GM12878 (cell line): ENCODE data around the gene ABI1. TPM values are rescaled to one million over a fixed set of nuclear protein-coding genes. Genes with fewer than 3 reads are reported as not detected.

ENCODE experiments used
- ATF2 ChIP-seq: IDR thresholded peaks from 2 replicates; pipeline ENCODE4 v1.6.1; 2012; ENCODE audit warnings: low read length, inconsistent platforms
- CREM ChIP-seq: IDR thresholded peaks from 2 replicates; pipeline ENCODE4 v1.6.1; 2014; ENCODE audit warnings: antibody characterized with exemption, low read depth
- E2F4 ChIP-seq: IDR thresholded peaks from 2 replicates; pipeline ENCODE4 v1.6.1; 2012; ENCODE audit warnings: low read depth, low read length, improper control_type of control experiment
- ETV6 ChIP-seq, 2 experiments: fragments of 450-650 bp in 1 of 2; IDR thresholded peaks in 1 of 2; conservative IDR thresholded peaks in 1 of 2; 2 replicates each; pipeline ENCODE4 v1.6.1; 2014; ENCODE audit warnings: antibody characterized with exemption in 1 of 2, borderline replicate concordance in 1 of 2, low read depth in 1 of 2, mild to moderate bottlenecking in 1 of 2, moderate library complexity in 1 of 2
- IRF4 ChIP-seq: IDR thresholded peaks from 2 replicates; pipeline ENCODE4 v1.6.1; 2011; ENCODE audit warnings: low read depth, low read length
- MEF2A ChIP-seq: IDR thresholded peaks from 2 replicates; pipeline ENCODE4 v1.6.1; 2011; ENCODE audit warnings: low read depth, mild to moderate bottlenecking, low read length, moderate library complexity; ENCODE audit not compliant: insufficient read depth
- MYB ChIP-seq: fragments of 150-350 bp; IDR thresholded peaks from 2 replicates; pipeline ENCODE4 v1.6.1; 2014; ENCODE audit warnings: mild to moderate bottlenecking, low read depth, low read length, borderline replicate concordance
- NBN ChIP-seq: fragments of 450-650 bp; IDR thresholded peaks from 2 replicates; pipeline ENCODE4 v1.6.1; 2016
- NR2C2 ChIP-seq: IDR thresholded peaks from 2 replicates; pipeline ENCODE4 v1.6.1; 2011; ENCODE audit warnings: borderline replicate concordance, low read depth; ENCODE audit not compliant: control insufficient read depth, insufficient read length
- NR2F1 ChIP-seq: fragments of 450-650 bp; conservative IDR thresholded peaks from 2 replicates; pipeline ENCODE4 v1.6.1; 2017; ENCODE audit warnings: mild to moderate bottlenecking
- RAD51 ChIP-seq: fragments of 450-650 bp; IDR thresholded peaks from 2 replicates; pipeline ENCODE4 v1.6.1; 2016; ENCODE audit warnings: moderate library complexity, mild to moderate bottlenecking, inconsistent platforms
- SMAD5 ChIP-seq: IDR thresholded peaks from 2 replicates; pipeline ENCODE4 v1.6.1; 2016; ENCODE audit warnings: antibody characterized with exemption, low read depth
- SMC3 ChIP-seq: IDR thresholded peaks from 2 replicates; pipeline ENCODE4 v1.6.1; 2011; ENCODE audit warnings: low read length, improper control_type of control experiment, borderline replicate concordance
- STAT3 ChIP-seq: IDR thresholded peaks from 2 replicates; pipeline ENCODE4 v1.6.1; 2011; ENCODE audit warnings: low read depth, low read length, improper control_type of control experiment
- TARDBP ChIP-seq: IDR thresholded peaks from 2 replicates; pipeline ENCODE4 v1.6.1; 2016; ENCODE audit warnings: borderline replicate concordance
- TBL1XR1 ChIP-seq: IDR thresholded peaks from 2 replicates; pipeline ENCODE4 v1.6.1; 2012; ENCODE audit warnings: low read depth, low read length, improper control_type of control experiment
- TCF12 ChIP-seq: IDR thresholded peaks from 2 replicates; pipeline ENCODE4 v1.6.1; 2011; ENCODE audit warnings: low read depth, mild to moderate bottlenecking, low read length
- USF1 ChIP-seq: IDR thresholded peaks from 2 replicates; pipeline ENCODE4 v1.6.1; 2011; ENCODE audit warnings: borderline replicate concordance, low read depth, mild to moderate bottlenecking, moderate library complexity, mixed read lengths, low read length; ENCODE audit not compliant: insufficient read depth; ENCODE audit errors: extremely low read length
- YBX1 ChIP-seq: fragments of 450-650 bp; IDR thresholded peaks from 2 replicates; pipeline ENCODE4 v1.6.1; 2016; ENCODE audit warnings: antibody characterized with exemption
- ZBTB11 ChIP-seq: fragments of 450-650 bp; formaldehyde crosslinking; IDR thresholded peaks from 2 replicates; pipeline ENCODE4 v1.5.0; 2022; ENCODE audit warnings: mild to moderate bottlenecking, missing genetic modification characterization
- ZBTB4 ChIP-seq: fragments of 450-650 bp; formaldehyde crosslinking; IDR thresholded peaks from 2 replicates; pipeline ENCODE4 v1.4.0; 2022; ENCODE audit warnings: mild to moderate bottlenecking, moderate library complexity
- polyA plus RNA-seq, 11 experiments: library from polyadenylated mRNA; depleted of rRNA in 4 of 11; unstranded in 6 of 11; stranded (reverse) in 5 of 11; fragments of >200 nt; fragmentation: Nextera tagmentation in 4 of 11; fragmentation: Illumina TruSeq in 1 of 11; extraction: Ambion mirVana in 4 of 11; extraction: Trizol in 1 of 11; gene quantifications; 1 replicate in 1 of 11; 2 replicates in 10 of 11; pipeline versions ENCODE4 v1.2.1 to v1.2.3, GENCODE V29; 2011 to 2016; ENCODE audit warnings: inconsistent platforms in 2 of 11, missing spikeins in 2 of 11, low read depth in 1 of 11
- total RNA-seq, 4 experiments: library from RNA; depleted of rRNA in 3 of 4; stranded (reverse); fragments of >200 nt in 3 of 4; fragmentation: Illumina TruSeq in 1 of 4; extraction: Trizol in 1 of 4; gene quantifications; 2 replicates each; pipeline versions ENCODE4 v1.2.1 to v1.2.3, GENCODE V29; 2013 to 2021

Gene ABI1
- total and polyA plus RNA-seq, 10 of the 15 experiments (the other 5 are each of a cell fraction or from before 2014, with no cell fraction given): 31.2 to 73.2 (median 50.7) TPM

- TF ChIP-seq MEF2A (0 out of 2 replicates have a peak, but pooled peaks have one; percentile 60), ATF2 (peak; percentile 89), ZBTB4 (CRISPR knock-in tag) (no peak), NR2C2 (no peak), NR2F1 (no peak), YBX1 (no peak), CREM (peak; percentile 87), RAD51 (peak; percentile 69), SMC3 (peak; percentile 18; the same call in 1 of the 2 replicates), MYB (no peak), TARDBP (no peak), TCF12 (peak; percentile 50; the same call in 1 of the 2 replicates), TBL1XR1 (peak; percentile 52; the same call in 1 of the 2 replicates), NBN (peak; percentile 88), E2F4 (no peak), SMAD5 (no peak), ZBTB11 (CRISPR knock-in tag) (no peak), STAT3 (no peak), USF1 (no peak), ETV6 (conservative IDR thresholded peaks at IDR 0.05 in 1 of 2, IDR thresholded peaks at IDR 0.05 in 1 of 2; ENCODE audit: borderline replicate concordance in 1 of 2, low read depth in 1 of 2) (peak in 1 of 2 experiments; percentile 92; a peak in 2 of 4 replicates), IRF4 (peak; percentile 99)
Observed at GRCh38 chr10:26737730-26738129, 123.0 kb downstream of the ABI1 start (continued).
